Astrocyte (in vitro differentiated cells and primary cell): ENCODE measurements around the gene XKR8.

Experiments used
- CTCF ChIP-seq: IDR thresholded peaks from 2 replicates; pipeline ENCODE4 v1.5.1; 2011; ENCODE audit warnings: low read depth, mild to moderate bottlenecking, inconsistent platforms, low read length, moderate library complexity; ENCODE audit not compliant: insufficient read depth
- EZH2 ChIP-seq: IDR thresholded peaks from 2 replicates; pipeline ENCODE4 v1.6.1; 2012; ENCODE audit warnings: mild to moderate bottlenecking, low read length, inconsistent platforms; ENCODE audit not compliant: insufficient read depth

DNA sequence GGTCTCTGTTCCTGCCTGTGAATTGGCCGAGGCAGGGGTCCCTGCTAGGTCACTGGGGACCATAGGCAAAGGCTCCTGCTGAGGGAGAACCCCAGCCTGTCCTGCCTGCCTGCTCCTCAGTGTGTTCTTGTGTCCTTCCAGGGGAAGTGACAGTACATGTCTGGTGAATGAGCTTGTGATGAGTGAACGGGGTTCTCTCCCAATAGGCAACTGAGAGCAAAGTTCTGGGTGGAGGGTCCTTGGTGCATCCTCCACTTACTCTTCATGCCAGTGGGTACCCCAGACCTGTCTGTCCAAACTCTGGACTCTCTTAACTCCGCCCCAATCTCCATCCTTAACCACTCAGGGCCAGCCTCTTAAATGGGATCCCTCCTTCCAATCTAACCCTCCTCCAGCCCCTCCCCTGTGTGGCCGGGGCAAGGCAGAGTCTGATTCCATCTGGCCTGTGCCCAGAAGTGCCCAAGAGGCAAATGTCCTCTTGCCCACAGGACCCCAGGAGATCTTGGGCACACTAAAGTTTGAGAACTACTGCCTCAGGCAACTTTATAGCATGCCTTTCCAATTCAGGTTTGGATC is 2.0 kb downstream of the XKR8 start:
- no peak for TF ChIP-seq CTCF
- TF ChIP-seq EZH2: no peak
